ENCODE data around the gene GDF3.

Gene GDF3

DNA sequence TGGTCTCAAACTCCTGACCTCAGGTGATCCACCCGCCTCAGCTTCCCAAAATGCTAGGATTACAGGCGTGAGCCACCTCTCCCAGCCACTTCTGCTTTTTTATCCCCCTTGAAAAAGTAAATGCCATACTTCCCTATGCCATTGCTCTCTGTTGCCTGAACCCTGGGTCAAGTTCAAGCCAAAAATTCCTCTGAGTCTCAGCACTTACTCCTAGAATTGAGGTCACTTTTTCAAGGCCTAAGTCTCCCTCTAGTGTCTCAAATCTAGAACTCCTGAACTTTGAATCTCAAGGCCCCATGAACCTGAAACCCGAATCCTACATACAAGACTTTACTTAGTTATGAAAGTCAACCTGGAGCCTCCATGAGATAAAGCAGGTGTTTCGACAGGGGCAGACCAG lies 28.4 kb downstream of the GDF3 start:
- DNase-seq (ENCODE audit: low read depth in 3 of 3) = no peak

DNA sequence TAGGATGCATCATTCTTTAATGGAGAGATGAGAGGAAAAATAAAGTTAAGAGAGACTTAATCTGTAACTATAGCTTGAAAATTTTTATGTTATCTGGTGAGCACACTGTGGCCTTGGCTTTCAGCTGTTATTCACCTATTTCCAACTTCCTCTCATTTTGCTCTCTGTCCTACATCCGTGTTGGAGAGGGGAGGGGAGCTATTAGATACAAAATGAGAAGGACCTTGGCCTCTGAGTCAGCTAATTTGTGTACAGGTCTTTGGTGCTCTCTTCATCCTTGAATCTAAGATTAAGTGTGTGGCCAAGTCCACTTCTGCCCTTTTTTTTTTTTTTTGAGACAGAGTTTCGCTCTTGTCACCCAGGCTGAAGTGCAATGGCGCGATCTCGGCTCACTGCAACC lies 29.0 kb downstream of the GDF3 start:
- no peak for DNase-seq (ENCODE audit: low read depth in 3 of 3)

DNA sequence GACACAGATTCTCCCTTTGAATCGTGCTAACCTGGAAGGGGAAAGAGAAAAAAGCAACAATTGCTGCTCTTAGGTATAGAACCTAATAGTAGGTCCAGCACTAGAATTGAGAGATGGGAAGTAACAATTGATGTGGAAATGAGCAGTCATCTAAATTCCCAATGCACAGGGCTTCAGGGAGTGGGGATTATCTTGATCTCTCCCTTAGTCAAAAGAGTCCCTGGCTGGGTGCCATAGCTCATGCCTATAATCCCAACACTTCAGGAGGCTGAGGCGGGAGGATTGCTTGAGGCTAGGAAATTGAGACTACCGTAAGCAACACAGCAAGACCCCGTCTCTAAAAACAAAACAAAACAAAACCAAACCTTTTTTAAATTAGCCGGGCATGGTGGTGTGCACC lies 33.8 kb downstream of the GDF3 start:
- no peak for DNase-seq (ENCODE audit: low read depth in 3 of 3)

DNA sequence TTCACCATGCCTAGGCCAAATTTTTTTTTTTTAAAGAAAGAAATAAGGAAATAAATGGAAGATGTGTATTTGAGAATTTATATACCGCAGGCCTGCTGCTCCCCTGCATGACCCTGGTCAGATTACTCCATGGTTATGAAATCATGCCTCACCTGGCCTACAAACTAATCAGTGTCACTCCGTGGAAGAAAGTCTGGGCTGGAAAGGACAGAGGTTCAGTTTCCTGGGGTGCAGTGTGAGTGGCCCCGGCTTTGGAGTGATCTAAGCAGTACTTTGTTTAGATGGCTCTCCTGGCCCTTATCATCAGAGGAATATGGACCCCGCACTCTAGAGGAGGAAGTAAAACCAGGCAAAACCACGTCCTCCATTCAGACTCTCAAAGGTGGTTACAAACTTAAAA lies 39.5 kb downstream of the GDF3 start:
- DNase-seq (ENCODE audit: low read depth in 3 of 3) = no peak

- DNase-seq (ENCODE audit: low read depth in 3 of 3) = no peak
Observed at GRCh38 chr12:7650091-7650490, 45.5 kb downstream of the GDF3 start.

DNA sequence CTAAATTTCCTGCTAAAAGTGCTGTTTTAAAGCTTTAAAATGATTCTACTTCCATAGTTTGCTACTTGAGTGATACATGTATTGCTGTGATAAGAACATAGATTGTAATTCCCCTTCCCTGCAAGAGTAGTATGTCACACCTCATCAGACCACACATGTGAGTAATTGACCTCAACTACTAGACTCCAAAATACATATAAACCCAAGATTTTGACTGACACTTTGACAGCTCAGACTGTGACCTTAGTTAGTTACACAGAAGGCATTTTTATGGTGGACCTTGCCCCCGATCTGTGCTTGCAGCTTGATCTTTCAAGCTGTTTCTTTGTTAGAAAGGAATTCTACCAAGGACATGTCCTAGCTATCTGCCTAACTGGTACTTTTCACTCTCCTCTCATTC lies 48.5 kb downstream of the GDF3 start:
- no peak for DNase-seq (ENCODE audit: low read depth in 3 of 3)

GRCh38 chr12:7646178-7646475 lies 49.4 kb downstream of the GDF3 start:
- DNase-seq (ENCODE audit: low read depth in 3 of 3) = no peak

GRCh38 chr12:7645395-7646177 lies 50.0 kb downstream of the GDF3 start:
- peak in 1 of 3 donors; percentile 11 for DNase-seq (ENCODE audit: low read depth in 3 of 3)

GRCh38 chr12:7642876-7643309 lies 52.7 kb downstream of the GDF3 start:
- DNase-seq (ENCODE audit: low read depth in 3 of 3) = peak in 1 of 3 donors; percentile 13

DNA sequence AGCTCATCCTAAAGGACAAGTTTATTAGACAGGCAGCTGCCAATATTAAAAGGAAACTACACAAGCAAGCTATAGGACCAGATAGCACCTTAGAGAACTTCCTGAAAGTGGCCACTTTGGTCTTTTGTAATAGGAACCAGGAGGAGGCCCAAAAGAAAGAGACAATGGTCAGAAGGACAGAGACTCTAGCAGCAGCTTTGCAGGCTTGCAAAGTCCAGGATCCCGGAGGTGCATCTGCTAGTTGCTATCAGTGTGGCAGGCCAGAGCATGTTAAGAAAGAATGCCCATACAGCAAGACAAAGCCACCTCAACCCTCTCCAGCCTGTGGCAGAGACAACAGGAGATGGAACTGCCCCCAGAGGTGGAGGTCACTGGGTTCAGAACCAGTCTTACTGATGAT lies 53.3 kb downstream of the GDF3 start:
- DNase-seq (ENCODE audit: low read depth in 3 of 3) = no peak

DNA sequence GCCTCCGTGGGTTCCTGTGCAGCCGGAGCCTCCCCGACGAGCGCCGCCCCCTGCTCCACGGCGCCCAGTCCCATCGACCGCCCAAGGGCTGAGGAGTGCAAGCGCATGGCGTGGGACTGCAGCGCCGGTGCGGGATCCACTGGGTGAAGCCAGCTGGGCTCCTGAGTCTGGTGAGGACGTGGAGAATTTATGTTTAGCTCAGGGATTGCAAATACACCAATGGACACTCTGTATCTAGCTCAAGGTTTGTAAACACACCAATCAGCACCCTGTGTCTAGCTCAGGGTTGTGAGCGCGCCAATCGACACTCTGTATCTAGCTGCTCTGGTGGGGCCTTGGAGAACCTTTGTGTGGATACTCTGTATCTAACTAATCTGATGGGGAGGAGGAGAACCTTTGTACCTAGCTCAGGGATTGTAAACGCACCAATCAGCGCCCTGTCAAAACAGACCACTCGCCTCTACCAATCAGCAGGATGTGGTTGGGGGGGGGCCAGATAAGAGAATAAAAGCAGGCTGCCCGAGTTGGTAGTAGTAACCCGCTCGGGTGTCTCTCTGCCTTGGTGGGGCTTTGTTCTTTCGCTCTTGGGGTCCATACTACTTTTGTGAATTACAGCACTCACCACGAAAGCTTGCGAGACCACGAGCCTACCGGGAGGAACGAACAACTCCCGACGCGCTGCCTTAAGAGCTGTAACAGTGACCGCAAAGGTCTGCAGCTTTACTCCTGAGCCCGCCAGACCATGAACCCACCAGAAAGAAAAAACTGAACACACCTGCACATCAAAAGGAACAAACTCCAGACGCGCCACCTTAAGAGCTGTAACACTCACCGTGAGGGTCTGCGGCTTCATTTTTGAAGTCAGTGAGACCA lies 55.2 kb downstream of the GDF3 start:
- peak in 2 of 3 donors; percentile 10 to 47 for DNase-seq (ENCODE audit: low read depth in 3 of 3)

All from stimulated activated CD4-positive, alpha-beta T cell treated with anti-CD3 and anti-CD28 coated beads, TNF-alpha, amount 100 ng/mL, for 48 hours (primary cell).